HUES48 (cell line): ENCODE results near the gene SLA2.
"Not testable (repeated sequence)": the region's sequence is repeated elsewhere in the genome, so short reads cannot be mapped to it uniquely, and the experiment has no call there.

Experiments used
- H3K27ac ChIP-seq: one replicate; pipeline ENCODE4 v1.7.0; 2013; ENCODE audit warnings: low read depth, low read length, inconsistent platforms
- H3K27me3 ChIP-seq: 2 replicates; pipeline ENCODE4 v1.6.1; 2013; ENCODE audit warnings: mild to moderate bottlenecking, low read length; ENCODE audit not compliant: control insufficient read depth, insufficient read depth
- H3K36me3 ChIP-seq: 2 replicates; pipeline ENCODE4 v1.6.1; 2013; ENCODE audit warnings: low read length; ENCODE audit not compliant: control insufficient read depth, insufficient read depth
- H3K4me1 ChIP-seq: 2 replicates; pipeline ENCODE4 v1.6.1; 2013; ENCODE audit warnings: mild to moderate bottlenecking, low read length; ENCODE audit not compliant: control insufficient read depth, insufficient read depth
- H3K4me3 ChIP-seq: 2 replicates; pipeline ENCODE4 v1.5.1; 2013; ENCODE audit warnings: mild to moderate bottlenecking, low read depth, low read length
- H3K9ac ChIP-seq: 2 replicates; pipeline ENCODE4 v1.6.1; 2013; ENCODE audit warnings: mild to moderate bottlenecking, low read depth, low read length, moderate library complexity
- H3K9me3 ChIP-seq: 2 replicates; pipeline ENCODE4 v1.6.1; 2013; ENCODE audit warnings: low read length; ENCODE audit not compliant: control insufficient read depth, insufficient read depth

The SLA2 gene

DNA sequence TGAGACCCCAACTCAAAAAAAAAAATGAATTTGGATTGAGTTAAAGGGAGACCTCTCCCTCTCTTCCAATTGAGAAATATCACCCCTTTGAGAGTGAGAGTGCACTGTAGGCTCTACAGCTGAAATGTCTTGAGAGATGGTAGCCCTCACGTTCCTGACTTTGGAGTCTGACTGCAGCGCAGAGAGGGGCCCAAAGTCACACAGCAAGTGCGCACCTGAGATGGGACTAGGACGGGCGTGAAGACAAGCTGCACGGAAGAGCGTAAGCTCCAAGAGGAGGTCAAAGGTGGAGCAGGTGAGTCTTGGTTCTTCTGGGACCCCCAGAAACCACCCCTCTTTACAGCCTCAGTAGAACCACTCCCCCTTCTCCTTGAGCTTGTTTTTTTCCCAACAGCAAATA, 643 bp downstream of the SLA2 start:
- Histone ChIP-seq H3K27ac (no peak overlapping the region), H3K4me3 (no peak overlapping the region), H3K4me1 (peaks cover 13% of the 10 kb centered on the region), H3K36me3 (no peaks in the 10 kb centered on the region), H3K9ac (no peak overlapping the region), H3K27me3 (no peaks in the 10 kb centered on the region), H3K9me3 (no peaks in the 10 kb centered on the region)

DNA sequence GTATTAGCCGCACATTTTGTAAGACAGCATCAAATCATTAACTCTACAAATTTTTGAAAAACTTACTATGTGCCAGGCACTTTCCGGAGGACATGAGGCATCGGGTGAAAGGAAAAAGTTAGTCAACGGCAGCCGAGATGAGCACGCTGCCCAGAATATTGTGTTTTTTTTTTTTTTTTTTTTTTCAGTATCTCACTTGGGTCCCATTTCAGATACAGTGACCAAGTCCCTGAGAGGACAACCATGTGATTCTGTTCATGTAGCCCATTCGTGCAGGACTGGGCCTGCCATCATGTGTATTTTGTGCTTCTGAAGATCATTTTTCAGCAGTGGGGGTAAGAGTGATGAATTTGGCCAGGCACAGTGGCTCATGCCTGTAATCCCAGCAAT, 1.3 kb downstream of the SLA2 start:
- Histone ChIP-seq H3K4me1 (peaks cover 13% of the 10 kb centered on the region), H3K27ac (no peak overlapping the region), H3K9ac (no peak overlapping the region), H3K27me3 (no peaks in the 10 kb centered on the region), H3K4me3 (no peak overlapping the region), H3K9me3 (no peaks in the 10 kb centered on the region), H3K36me3 (no peaks in the 10 kb centered on the region)

DNA sequence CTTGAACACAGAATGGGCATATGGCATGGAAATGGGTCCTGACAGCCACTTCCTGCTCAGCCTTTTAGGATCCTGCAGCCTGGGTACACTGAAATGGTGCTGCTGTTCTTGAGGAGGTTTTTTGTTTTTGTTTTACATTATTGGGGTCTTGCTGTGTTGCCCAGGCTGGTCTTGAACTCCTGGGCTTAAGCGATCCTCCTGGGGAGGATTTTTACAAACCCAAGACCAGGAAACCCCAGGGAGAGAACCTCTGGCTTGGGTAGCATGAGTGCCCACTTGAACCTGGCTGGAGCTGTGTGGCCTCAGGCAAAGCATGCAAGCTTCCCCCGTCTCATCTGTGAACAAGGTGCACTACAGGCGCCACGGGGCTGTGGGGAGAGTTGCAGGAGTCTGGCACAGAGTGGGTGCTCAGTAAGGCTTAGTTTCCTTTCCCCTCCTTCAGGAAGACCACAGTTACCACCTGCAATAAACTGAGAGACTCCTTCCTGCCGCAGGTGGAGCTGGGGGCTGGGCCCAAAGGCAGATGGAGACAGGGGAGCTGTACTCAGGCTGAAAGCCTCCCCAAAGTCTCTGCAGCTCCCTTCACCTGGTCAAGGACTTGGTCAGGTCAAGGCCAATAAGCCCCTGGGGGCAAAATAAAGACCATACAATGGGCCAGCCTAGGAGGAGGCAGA, 1.8 kb downstream of the SLA2 start:
- no peaks in the 10 kb centered on the region for H3K9me3 ChIP-seq
- H3K4me1 ChIP-seq: peaks cover 13% of the 10 kb centered on the region
- H3K4me3 ChIP-seq: no peak overlapping the region
- no peaks in the 10 kb centered on the region for H3K27me3 ChIP-seq
- H3K36me3 ChIP-seq: no peaks in the 10 kb centered on the region
- H3K9ac ChIP-seq: no peak overlapping the region
- H3K27ac ChIP-seq: no peak overlapping the region

GRCh38 chr20:36642136-36642535, 3.9 kb downstream of the SLA2 start:
- Histone ChIP-seq H3K4me3 (no peak overlapping the region), H3K36me3 (no peaks in the 10 kb centered on the region), H3K27ac (no peak overlapping the region), H3K9ac (no peak overlapping the region), H3K4me1 (peaks cover 13% of the 10 kb centered on the region), H3K27me3 (no peaks in the 10 kb centered on the region), H3K9me3 (no peaks in the 10 kb centered on the region)

- no peaks in the 10 kb centered on the region for H3K27me3 ChIP-seq
- peaks cover 11% of the 10 kb centered on the region for H3K4me1 ChIP-seq
- H3K27ac ChIP-seq: no peak overlapping the region
- H3K9ac ChIP-seq: no peak overlapping the region
- H3K4me3 ChIP-seq: no peak overlapping the region
- no peaks in the 10 kb centered on the region for H3K9me3 ChIP-seq
- H3K36me3 ChIP-seq: no peaks in the 10 kb centered on the region
Observed at GRCh38 chr20:36641506-36641843, 4.5 kb downstream of the SLA2 start.

DNA sequence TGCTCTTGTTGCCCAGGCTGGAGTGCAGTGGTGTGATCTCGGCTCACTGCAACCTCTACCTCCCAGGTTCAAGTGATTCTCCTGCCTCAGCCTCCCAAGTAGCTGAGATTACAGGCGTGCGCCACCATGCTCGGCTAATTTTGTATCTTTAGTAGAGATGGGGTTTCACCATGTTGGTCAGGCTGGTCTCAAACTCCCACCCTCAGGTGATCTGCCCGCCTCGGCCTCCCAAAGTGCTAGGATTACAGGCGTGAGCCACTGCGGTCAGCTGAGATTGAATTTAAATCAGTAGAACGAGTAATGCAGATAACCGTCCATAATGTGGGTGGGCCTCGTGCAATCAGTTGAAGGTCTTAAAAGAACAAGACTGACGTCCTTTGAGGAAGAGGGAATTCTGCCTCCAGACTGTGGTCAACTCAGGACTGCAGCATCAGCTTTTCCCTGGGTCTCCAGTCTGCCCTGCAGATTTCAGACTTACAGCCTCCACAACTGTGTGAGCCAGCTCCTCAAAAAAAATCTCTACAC, 7.1 kb downstream of the SLA2 start:
- not testable (repeated sequence) for H3K4me1 ChIP-seq, H3K9me3 ChIP-seq, H3K9ac ChIP-seq, H3K4me3 ChIP-seq, H3K27ac ChIP-seq, H3K36me3 ChIP-seq, H3K27me3 ChIP-seq

DNA sequence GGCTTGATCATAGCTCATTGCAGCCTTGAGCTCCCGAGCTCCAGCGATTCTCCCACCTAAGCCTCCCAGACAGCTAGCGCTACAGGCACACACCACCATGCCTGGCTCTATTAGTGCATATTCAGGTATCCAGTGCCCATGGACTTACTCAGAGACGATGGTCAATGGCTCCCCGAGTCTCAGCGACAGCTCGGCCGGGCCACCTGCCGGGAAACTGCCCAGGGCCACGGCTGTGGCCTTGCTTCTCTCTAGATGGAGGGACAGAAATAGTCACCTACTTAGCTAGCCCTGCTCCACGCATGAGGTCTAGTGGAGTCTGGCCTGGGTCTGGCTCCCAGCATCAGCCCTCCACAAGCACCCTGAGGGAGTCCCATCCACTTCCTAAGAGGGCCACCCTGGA, 11.7 kb downstream of the SLA2 start:
- Histone ChIP-seq H3K9ac (no peak overlapping the region), H3K27ac (no peak overlapping the region), H3K4me1 (no peaks in the 10 kb centered on the region), H3K27me3 (no peaks in the 10 kb centered on the region), H3K36me3 (no peaks in the 10 kb centered on the region), H3K9me3 (no peaks in the 10 kb centered on the region), H3K4me3 (no peak overlapping the region)

- Histone ChIP-seq H3K4me3 (no peak overlapping the region), H3K27me3 (no peaks in the 10 kb centered on the region), H3K4me1 (no peaks in the 10 kb centered on the region), H3K36me3 (no peaks in the 10 kb centered on the region), H3K9me3 (no peaks in the 10 kb centered on the region), H3K9ac (no peak overlapping the region), H3K27ac (no peak overlapping the region)
Observed at GRCh38 chr20:36633285-36633772, 12.7 kb downstream of the SLA2 start.

GRCh38 chr20:36632487-36633284, 13.3 kb downstream of the SLA2 start:
- H3K4me3 ChIP-seq: no peak overlapping the region
- no peaks in the 10 kb centered on the region for H3K9me3 ChIP-seq
- no peaks in the 10 kb centered on the region for H3K27me3 ChIP-seq
- H3K27ac ChIP-seq: no peak overlapping the region
- no peaks in the 10 kb centered on the region for H3K4me1 ChIP-seq
- H3K9ac ChIP-seq: no peak overlapping the region
- no peaks in the 10 kb centered on the region for H3K36me3 ChIP-seq

GRCh38 chr20:36632147-36632486, 13.9 kb downstream of the SLA2 start:
- Histone ChIP-seq H3K36me3 (no peaks in the 10 kb centered on the region), H3K4me1 (no peaks in the 10 kb centered on the region), H3K27ac (no peak overlapping the region), H3K4me3 (no peak overlapping the region), H3K9me3 (no peaks in the 10 kb centered on the region), H3K9ac (no peak overlapping the region), H3K27me3 (no peaks in the 10 kb centered on the region)

DNA sequence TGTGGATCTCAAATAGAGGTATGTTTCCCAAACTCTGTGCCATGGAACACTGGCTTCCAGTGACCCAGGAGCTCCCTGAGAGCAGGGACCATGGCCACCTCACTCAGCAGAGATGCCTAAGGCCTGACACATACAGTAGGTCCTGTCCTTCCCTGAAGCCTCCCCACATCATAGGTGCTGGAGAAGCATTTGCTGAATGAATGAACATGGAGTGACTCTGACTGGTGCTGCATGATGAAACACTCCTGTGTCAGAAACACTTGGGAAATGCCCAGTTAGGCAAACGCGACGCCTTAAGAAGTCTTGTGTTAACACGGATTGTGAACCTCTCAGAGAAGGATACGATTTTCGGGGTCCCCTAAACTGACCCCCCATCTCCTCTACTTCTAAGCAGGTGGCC, 14.3 kb downstream of the SLA2 start:
- Histone ChIP-seq H3K9me3 (no peaks in the 10 kb centered on the region), H3K27me3 (no peaks in the 10 kb centered on the region), H3K9ac (no peak overlapping the region), H3K27ac (no peak overlapping the region), H3K4me3 (no peak overlapping the region), H3K36me3 (no peaks in the 10 kb centered on the region), H3K4me1 (no peaks in the 10 kb centered on the region)
